Neural cell (in vitro differentiated cells): ENCODE measurements around the gene HOXA7. TPM values are rescaled to one million over a fixed set of nuclear protein-coding genes. Genes with fewer than 3 reads are reported as not detected.

Experiments used
- H2AFZ ChIP-seq: fragments of 200-600, 300-800 bp; sonication (generic), shearing (Covaris generic); 2 replicates; pipeline ENCODE4 v1.6.0; 2014; ENCODE audit warnings: low read depth, mild to moderate bottlenecking, antibody characterized with exemption, low read length, moderate library complexity
- H3F3A ChIP-seq: fragments of 200-600 bp; shearing (Covaris generic); 2 replicates; pipeline ENCODE4 v1.6.1; 2016; ENCODE audit warnings: mild to moderate bottlenecking, moderate library complexity, mixed read lengths, antibody characterized with exemption, low read length; ENCODE audit not compliant: insufficient read depth, poor library complexity, severe bottlenecking
- H3K27ac ChIP-seq: fragments of 200-600, 300-800 bp; sonication (generic), shearing (Covaris generic); 2 replicates; pipeline ENCODE4 v1.5.1; 2014; ENCODE audit warnings: mild to moderate bottlenecking, low read length, moderate library complexity
- H3K27me3 ChIP-seq: fragments of 300-800, 200-600 bp; sonication (generic), shearing (Covaris generic); 2 replicates; pipeline ENCODE4 v1.6.0; 2014; ENCODE audit warnings: mild to moderate bottlenecking, low read depth, low read length, moderate library complexity; ENCODE audit not compliant: insufficient read depth
- H3K36me3 ChIP-seq: fragments of 300-800, 200-600 bp; sonication (generic), shearing (Covaris generic); 2 replicates; pipeline ENCODE4 v1.5.1; 2014; ENCODE audit warnings: mild to moderate bottlenecking, antibody characterized with exemption, low read length, moderate library complexity; ENCODE audit not compliant: insufficient read depth
- H3K4me2 ChIP-seq: fragments of 300-800, 200-600 bp; sonication (generic), shearing (Covaris generic); 2 replicates; pipeline ENCODE4 v1.6.0; 2014; ENCODE audit warnings: mild to moderate bottlenecking, low read length
- H3K4me3 ChIP-seq: fragments of 300-800, 200-600 bp; sonication (generic), shearing (Covaris generic); 2 replicates; pipeline ENCODE4 v1.5.1; 2014; ENCODE audit warnings: mild to moderate bottlenecking, low read length, moderate library complexity
- H3K79me2 ChIP-seq: fragments of 200-600 bp; shearing (Covaris generic); replicated peaks from 2 replicates; pipeline ENCODE4 v1.6.0; 2014; ENCODE audit warnings: mild to moderate bottlenecking, low read length, moderate library complexity; ENCODE audit not compliant: insufficient read depth
- H3K9ac ChIP-seq: fragments of 300-800, 200-600 bp; sonication (generic), shearing (Covaris generic); 2 replicates; pipeline ENCODE4 v1.6.1; 2016; ENCODE audit warnings: mild to moderate bottlenecking, low read length, mixed read lengths
- H3K9me2 ChIP-seq: fragments of 200-600 bp; shearing (Covaris generic); 2 replicates; pipeline ENCODE4 v1.6.1; 2016; ENCODE audit warnings: mild to moderate bottlenecking, low read length, mixed read lengths; ENCODE audit not compliant: insufficient read depth
- H3K9me3 ChIP-seq: fragments of 200-600, 300-800 bp; sonication (generic), shearing (Covaris generic); 2 replicates; pipeline ENCODE4 v1.6.1; 2016; ENCODE audit warnings: mild to moderate bottlenecking, mixed run types, low read length, moderate library complexity, mixed read lengths
- H4K20me1 ChIP-seq: fragments of 200-600 bp; shearing (Covaris generic); 2 replicates; pipeline ENCODE4 v1.6.1; 2016; ENCODE audit warnings: mild to moderate bottlenecking, mixed run types; ENCODE audit not compliant: insufficient read depth
- CTCF ChIP-seq: fragments of 450-650 bp; IDR thresholded peaks from 2 replicates; pipeline ENCODE4 v1.5.1; 2014; ENCODE audit warnings: antibody characterized with exemption, mild to moderate bottlenecking, moderate library complexity; ENCODE audit not compliant: poor library complexity, severe bottlenecking
- EP300 ChIP-seq: fragments of 450-650 bp; conservative IDR thresholded peaks from 2 replicates; pipeline ENCODE4 v1.6.1; 2014; ENCODE audit warnings: antibody characterized with exemption, mild to moderate bottlenecking, moderate library complexity; ENCODE audit not compliant: poor library complexity, severe bottlenecking
- EZH2 ChIP-seq: fragments of 200-600, 300-800 bp; shearing (Covaris generic), sonication (generic); IDR thresholded peaks from 2 replicates; pipeline ENCODE4 v1.6.1; 2014; ENCODE audit warnings: antibody characterized with exemption, low read length, borderline replicate concordance, mild to moderate bottlenecking; ENCODE audit not compliant: insufficient read depth, poor library complexity, severe bottlenecking
- MXI1 ChIP-seq: fragments of 450-650 bp; conservative IDR thresholded peaks from 2 replicates; pipeline ENCODE4 v1.6.1; 2014; ENCODE audit warnings: antibody characterized with exemption, mild to moderate bottlenecking; ENCODE audit not compliant: poor library complexity, severe bottlenecking
- POLR2AphosphoS5 ChIP-seq: IDR thresholded peaks from 2 replicates; pipeline ENCODE4 v1.6.1; 2012
- RAD21 ChIP-seq: fragments of 450-650 bp; conservative IDR thresholded peaks from 2 replicates; pipeline ENCODE4 v1.6.1; 2014; ENCODE audit warnings: antibody characterized with exemption, mild to moderate bottlenecking, moderate library complexity
- REST ChIP-seq: IDR thresholded peaks from 2 replicates; pipeline ENCODE4 v1.6.1; 2012; ENCODE audit warnings: borderline replicate concordance
- SMC3 ChIP-seq: fragments of 450-650 bp; conservative IDR thresholded peaks from 2 replicates; pipeline ENCODE4 v1.6.1; 2014; ENCODE audit warnings: antibody characterized with exemption, mild to moderate bottlenecking, moderate library complexity; ENCODE audit not compliant: poor library complexity
- TAF1 ChIP-seq: IDR thresholded peaks from 2 replicates; pipeline ENCODE4 v1.6.1; 2012; ENCODE audit warnings: low read depth
- polyA plus RNA-seq: library from polyadenylated mRNA; depleted of rRNA; stranded (reverse); fragments of >200 nt; gene quantifications from 2 replicates; pipeline ENCODE4 v1.2.3, GENCODE V29; 2014

HOXA7 gene
- polyA plus RNA-seq, 1 donor from 2014 or later: not detected

- H3K4me3 ChIP-seq: peak overlapping the region; percentile 59
- peaks cover 100% of the 10 kb centered on the region for H3K27me3 ChIP-seq
- H4K20me1 ChIP-seq: no peaks in the 10 kb centered on the region
- H3K9me2 ChIP-seq: no peaks in the 10 kb centered on the region
- H3K9ac ChIP-seq: no peak overlapping the region
- no peak overlapping the region for H3K27ac ChIP-seq
- H3K79me2 ChIP-seq: no peaks in the 10 kb centered on the region
- no peaks in the 10 kb centered on the region for H3F3A ChIP-seq
- TF ChIP-seq MXI1 (no peak), EZH2 (peak; percentile 71)
- no peak overlapping the region for H2AFZ ChIP-seq
- H3K36me3 ChIP-seq: no peaks in the 10 kb centered on the region
- H3K9me3 ChIP-seq: peaks cover 40% of the 10 kb centered on the region
- H3K4me2 ChIP-seq: no peak overlapping the region
Measured at GRCh38 chr7:27142580-27143022, 13.9 kb downstream of the HOXA7 start.

- Histone ChIP-seq H3K79me2 (no peaks in the 10 kb centered on the region), H3F3A (no peaks in the 10 kb centered on the region), H3K9me2 (no peaks in the 10 kb centered on the region), H3K9me3 (peaks cover 35% of the 10 kb centered on the region), H3K9ac (no peak overlapping the region), H3K36me3 (no peaks in the 10 kb centered on the region), H4K20me1 (no peaks in the 10 kb centered on the region), H3K4me2 (no peak overlapping the region), H3K4me3 (no peak overlapping the region), H3K27ac (no peak overlapping the region), H2AFZ (no peak overlapping the region), H3K27me3 (peaks cover 100% of the 10 kb centered on the region)
- TF ChIP-seq TAF1 (no peak), SMC3 (no peak), CTCF (no peak), POLR2AphosphoS5 (no peak), EZH2 (no peak), EP300 (no peak), REST (no peak), RAD21 (no peak), MXI1 (no peak)
Measured at GRCh38 chr7:27141923-27142579, 14.4 kb downstream of the HOXA7 start.
